ENCODE data around the gene EPB41L5.
A peak's percentile ranks its signal among the peaks of the same experiment; 100 is the strongest.

Gene EPB41L5

DNA sequence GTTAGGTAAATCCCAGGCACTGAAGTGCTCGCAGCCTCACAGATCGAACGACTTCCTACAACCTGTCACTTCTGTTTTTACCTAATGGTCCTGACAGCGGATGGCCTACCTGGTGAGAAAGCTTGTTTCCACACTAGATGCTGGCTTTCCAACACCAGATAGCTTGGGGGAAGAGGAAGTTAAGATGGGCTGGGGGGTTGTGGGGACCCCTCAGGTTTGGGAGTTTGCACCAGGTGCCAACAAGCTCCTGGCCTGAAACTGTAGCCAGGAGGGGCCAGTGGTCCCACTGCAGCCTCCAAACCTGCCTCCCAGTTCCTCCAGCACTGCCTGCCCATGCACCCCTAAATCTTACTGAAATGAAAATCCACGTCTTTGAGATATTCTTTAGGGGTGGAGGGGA, 206.4 kb downstream of the EPB41L5 start:
- TF ChIP-seq, protein P1, sequence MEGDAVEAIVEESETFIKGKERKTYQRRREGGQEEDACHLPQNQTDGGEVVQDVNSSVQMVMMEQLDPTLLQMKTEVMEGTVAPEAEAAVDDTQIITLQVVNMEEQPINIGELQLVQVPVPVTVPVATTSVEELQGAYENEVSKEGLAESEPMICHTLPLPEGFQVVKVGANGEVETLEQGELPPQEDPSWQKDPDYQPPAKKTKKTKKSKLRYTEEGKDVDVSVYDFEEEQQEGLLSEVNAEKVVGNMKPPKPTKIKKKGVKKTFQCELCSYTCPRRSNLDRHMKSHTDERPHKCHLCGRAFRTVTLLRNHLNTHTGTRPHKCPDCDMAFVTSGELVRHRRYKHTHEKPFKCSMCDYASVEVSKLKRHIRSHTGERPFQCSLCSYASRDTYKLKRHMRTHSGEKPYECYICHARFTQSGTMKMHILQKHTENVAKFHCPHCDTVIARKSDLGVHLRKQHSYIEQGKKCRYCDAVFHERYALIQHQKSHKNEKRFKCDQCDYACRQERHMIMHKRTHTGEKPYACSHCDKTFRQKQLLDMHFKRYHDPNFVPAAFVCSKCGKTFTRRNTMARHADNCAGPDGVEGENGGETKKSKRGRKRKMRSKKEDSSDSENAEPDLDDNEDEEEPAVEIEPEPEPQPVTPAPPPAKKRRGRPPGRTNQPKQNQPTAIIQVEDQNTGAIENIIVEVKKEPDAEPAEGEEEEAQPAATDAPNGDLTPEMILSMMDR (IDR thresholded peaks at IDR 0.05), result no peak

DNA sequence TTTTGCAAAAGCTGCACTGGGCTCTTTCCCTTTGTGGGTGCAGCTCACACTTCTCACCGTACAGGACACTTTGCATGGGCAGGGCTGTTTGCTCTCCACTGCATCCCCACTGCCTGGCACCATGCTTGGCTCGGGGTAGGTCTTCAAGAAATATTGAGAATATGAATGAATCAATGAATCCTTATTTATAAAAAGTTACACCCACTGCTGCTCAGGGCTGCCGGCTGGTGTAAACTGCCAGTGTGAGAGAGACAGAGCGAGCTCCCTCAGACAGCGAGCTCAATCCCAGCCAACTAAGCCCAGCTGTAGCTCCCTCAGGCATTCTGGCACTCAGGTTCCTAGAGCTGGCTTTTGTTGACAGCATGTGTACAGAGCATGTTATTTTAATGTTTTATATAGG, 206.9 kb downstream of the EPB41L5 start:
- TF ChIP-seq, protein P1 (IDR thresholded peaks at IDR 0.05), result no peak

DNA sequence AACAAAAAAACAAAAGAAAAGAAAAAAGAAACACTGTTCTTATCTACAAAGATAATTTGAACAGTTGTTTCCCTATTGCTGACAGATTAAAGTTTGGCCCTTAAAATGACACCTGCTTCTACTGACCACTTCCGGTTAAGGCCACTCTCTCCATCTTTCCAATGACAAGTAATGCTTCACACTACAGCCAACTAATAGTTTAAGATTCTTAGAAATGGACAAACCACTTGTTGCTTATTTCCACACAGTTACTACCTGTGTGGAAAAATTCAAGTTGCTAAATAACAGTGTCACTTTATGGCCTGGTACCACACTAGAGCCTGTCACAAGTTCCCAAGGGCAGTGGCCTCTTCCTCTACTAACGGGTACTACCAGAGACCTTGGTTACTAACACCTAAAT, 207.9 kb downstream of the EPB41L5 start:
- TF ChIP-seq, protein P1 (IDR thresholded peaks at IDR 0.05), result no peak

DNA sequence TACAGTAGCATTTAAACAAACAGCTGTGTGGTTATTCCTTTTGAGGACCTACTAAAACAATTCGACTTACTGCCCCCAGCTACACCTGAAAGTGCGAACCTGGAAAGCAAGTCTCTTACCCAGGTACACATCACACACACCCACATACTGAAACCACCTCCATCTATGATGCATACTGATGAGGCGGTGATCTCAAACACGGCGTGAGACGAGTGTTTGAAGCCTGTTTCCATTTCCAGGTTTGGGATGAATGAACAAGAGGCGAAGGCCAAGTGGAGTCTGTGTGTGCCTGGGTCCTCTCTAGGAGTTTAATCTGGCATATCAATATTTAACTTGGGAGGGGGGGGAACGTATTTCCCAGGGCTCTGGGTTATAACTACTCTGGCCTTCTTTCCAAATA, 208.7 kb downstream of the EPB41L5 start:
- TF ChIP-seq, protein P1 (IDR thresholded peaks at IDR 0.05), result no peak

DNA sequence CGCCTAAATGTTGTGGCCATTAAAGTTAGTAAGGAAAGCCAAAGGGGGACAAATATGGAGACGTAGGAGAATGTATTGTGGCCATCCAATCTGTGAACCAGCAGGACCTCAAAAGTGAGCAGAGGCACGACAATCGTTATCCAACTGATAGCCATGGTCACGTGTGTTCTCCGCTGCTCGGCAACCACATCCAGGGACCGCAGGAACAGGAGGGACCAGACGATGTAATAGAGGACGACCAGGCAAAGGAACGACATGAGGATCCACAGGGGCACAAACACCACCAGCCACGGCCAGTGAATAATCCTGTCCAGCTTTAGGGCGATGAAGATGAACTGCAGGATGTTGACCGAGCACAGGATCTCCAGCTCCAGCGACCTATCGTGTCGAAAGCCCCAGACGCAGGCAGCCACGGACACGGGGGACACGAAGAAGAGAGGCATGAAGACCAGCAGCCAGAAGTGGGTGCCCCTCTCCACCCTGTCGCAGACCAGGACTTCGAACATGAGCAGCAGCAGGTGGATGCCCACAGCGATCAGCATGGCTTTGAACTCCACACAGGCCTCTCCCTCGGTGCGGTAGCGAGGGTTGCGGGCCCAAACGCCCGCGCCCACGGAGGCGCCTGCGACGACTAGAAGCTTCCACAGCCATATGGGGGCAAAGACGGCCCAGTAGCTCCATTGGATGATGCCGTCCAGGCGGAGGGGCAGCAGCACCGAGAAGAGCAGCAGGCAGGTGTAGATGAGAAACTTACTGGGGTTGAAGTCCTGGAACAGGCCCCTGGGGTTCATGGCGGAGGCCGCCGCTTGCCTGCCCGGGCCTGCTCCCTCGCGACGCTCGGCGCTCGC, 209.5 kb downstream of the EPB41L5 start:
- TF ChIP-seq, protein P1 (IDR thresholded peaks at IDR 0.05), result no peak

DNA sequence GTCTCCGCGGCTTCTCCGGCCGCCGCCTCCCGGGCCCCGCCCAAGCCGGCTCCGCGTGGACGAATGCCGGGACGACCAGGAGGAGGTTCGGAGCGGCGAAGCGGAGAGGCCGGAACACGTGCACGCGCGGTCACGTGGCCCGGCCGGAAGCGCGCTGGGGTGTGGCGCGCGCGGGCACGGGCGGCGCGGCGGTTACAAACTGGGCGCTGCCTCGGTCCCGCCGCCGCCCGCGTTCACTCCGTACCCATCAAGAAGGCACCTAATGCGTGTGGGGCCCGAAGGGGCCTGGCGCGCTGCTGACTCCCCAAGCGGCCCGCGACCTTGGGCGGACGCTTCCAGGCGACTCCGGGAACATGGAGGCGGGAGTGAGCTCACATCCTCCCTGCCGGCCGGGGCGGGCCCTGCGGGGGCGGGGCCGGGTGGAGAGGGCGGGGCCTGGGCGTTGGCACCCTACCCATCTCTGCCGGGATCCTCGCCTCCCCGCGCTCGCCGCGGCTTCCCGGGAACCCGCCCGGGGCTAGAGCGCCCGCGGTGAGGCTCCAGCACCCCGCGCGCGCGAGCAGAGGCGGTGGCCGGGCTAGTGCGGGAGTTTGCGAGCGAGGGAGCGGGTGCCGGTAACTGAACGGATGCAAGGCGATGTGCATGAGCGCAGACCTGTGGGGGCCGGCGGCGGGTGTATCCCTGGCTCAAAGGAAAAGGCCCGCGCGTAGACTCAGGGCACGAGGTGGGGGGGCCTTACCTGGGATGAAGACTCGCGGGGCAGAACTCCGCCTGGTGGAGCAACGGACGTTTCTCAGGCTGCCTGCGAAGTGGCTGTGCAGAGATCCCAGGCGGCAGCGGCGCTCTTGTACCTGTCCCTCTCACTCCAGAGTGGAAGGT, 210.4 kb downstream of the EPB41L5 start, which contains the start of gene TMEM185B:
Gene TMEM185B, minus strand, starts transcription at position 367 of the 879 bp plus-strand sequence. CDS start 424 bp downstream, outside the sequence.
- TF ChIP-seq, protein P1 (IDR thresholded peaks at IDR 0.05), result 0 out of 2 replicates have a peak, but pooled peaks have one; percentile 29

DNA sequence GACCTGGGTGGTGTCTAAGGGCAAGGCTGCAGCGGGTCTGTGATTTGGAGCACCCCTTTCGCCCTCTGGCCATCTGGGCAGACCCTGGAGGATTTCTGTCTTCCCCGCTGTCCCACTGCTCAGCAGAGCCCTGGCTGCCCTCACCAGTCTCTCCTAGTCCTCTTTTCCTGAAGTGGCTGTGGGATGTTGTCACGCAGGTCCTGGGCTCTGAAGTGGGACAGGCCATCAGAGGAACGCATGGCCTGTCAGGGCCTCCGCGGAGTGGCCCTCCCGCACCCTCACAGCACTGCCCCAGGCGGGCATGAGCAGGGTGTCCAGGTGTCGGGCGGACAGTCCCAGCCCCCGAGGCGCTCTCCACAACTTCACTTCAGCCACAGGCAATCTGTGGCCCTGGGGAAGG, 211.4 kb downstream of the EPB41L5 start:
- TF ChIP-seq, protein P1 (IDR thresholded peaks at IDR 0.05), result no peak

Measured in LNCAP (cell line).